ENCODE data around the gene FHDC1. TPM values are rescaled to one million over a fixed set of nuclear protein-coding genes. Genes with fewer than 3 reads are reported as not detected.

FHDC1 gene
- total RNA-seq, 1 experiment from 2014 or later: 0.46 TPM

- DNase-seq (ENCODE audit: low read depth): no peak
Observed at GRCh38 chr4:152929888-152930287, 6.2 kb upstream of the FHDC1 start.

DNA sequence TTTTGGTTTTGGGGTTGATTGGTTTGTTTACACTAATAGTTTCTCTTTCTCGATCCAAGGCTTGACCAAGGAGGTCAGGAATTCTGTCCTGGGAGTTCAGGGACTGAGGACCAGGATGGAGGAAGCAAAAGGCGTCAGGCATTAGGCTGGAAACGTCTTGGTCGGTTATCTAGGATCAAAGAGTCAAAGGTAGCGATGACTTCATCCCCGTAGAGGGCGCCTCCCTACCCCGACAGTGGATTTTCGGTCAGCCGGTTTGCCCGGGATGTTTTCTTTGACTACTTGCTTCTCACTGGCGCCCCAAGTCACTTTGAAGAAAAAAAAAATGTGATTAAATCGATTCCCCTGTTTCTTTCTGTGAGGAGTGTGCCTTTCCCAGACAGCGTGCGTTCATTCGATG lies 980 bp upstream of the FHDC1 start:
- no peak for DNase-seq (ENCODE audit: low read depth)

GRCh38 chr4:152936446-152937335 lies 568 bp downstream of the FHDC1 start:
- DNase-seq (ENCODE audit: low read depth): no peak

DNA sequence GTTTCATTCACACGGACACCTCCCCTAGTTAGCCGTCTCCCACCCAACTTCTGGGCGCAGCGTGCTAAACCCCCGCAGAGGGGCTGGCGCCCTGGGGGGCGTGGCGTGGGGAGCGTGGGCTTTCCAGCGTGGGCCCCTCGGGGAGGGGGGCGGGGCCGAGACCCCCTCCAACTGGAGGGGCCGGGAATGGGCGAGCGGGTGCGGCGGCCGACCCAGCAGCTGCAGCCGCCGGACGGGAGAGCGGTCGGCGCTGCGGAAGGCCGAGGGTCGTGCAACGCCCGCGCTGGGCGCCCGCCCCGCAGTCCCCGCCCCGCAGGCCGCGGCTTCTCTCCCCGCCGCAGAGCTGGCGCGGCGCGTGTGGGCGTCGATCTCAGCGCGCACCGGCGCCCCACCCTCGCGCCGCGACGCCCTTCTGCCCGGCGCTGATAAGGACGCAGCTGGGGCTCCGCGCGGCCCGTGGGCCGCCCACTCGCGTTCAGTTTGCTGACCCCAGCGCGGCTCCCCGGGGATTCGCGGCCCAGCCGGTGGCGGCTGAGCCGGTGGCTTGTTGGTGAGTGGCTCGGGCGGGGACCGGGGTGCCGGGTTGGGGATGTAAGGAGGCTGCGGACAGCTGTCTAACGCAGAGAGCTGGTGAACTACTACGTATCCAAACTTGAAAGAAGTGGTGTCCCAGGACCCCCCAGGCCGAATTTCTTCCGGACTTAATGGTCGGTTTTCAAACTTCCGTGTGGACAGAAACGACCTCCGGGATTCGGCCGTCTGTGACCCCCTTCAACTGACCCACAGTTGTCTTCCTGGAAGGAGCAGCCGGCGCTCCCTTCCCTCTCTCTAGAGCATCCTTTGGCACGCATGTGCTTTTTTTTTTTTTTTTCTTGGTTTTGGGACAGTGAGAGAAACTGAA lies 1.5 kb downstream of the FHDC1 start:
- peak; percentile 65 for DNase-seq (ENCODE audit: low read depth)

DNA sequence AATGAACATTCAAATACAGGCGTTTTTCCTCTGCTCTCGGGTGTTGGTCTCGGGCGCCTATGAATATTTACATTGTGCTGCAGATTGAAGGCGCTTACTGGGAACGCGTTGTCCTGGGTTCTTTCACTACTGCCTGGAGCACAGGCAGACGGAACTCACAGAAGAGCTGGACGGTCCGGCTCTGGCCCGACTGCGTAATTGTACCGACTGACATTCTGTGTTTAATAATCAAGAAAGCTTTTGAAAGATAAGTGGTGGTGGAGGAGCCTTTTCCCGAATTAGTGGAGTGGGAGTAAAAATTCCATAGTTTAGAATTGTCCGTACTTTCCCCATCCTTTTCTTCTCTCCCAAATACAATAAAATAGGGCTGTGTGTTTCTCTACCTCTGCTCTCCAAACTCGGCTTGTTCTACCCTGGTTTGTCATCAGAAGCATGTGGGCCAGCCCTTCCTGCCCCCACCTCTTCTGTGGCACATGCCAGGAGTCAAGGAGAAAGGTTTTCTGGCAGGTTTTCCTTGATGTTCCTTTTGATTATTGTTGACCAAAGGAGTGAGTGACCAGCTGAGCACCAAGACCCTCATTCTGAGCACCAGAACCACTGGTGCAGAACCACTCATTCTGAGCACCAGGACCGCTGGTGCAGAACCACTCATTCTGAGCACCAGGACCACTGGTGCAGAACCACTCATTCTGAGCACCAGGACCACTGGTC lies 2.3 kb downstream of the FHDC1 start:
- DNase-seq (ENCODE audit: low read depth): no peak

DNA sequence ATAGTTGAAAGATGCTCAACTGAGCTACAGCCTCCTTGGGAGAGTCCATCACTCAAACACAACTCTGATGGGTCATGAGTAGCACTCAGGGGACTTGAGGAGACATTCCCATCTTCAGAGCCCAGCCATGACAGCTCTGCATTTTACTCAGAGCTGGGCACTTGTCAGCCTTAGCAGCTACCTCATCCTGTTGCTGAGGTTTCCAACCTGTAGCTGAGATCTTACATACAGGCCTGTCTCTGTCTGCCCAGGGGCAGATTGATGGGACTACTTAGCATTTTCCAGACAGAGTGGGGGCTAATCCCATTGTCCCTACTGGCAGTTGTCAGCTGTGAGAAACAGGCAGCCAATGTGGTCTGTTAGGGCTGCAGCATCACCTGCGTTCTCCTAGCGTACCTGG lies 3.5 kb downstream of the FHDC1 start:
- no peak for DNase-seq (ENCODE audit: low read depth)

DNA sequence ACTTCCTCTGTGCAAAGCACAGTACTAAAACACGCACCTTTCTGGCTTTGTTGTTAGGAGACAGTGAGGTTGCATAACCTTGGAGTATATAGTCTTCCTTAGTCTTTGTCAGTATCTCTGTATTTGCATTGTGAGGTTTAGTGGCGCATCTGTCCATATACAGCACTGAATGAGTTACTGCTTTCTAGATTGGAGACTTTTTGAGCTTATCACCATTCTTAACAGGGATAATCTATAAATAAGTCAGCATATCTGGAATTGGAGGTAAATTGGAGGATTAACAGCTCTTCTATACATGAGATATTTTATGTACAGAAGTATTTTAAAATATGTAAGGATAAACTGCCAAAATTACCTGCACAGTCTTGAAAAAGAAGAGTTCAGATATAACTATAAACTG lies 4.3 kb downstream of the FHDC1 start:
- DNase-seq (ENCODE audit: low read depth): no peak

- no peak for DNase-seq (ENCODE audit: low read depth)
Observed at GRCh38 chr4:152941411-152941810, 5.3 kb downstream of the FHDC1 start.

- DNase-seq (ENCODE audit: low read depth): no peak
Observed at GRCh38 chr4:152942346-152942745, 6.2 kb downstream of the FHDC1 start.

GRCh38 chr4:152943672-152944071 lies 7.5 kb downstream of the FHDC1 start:
- peak; percentile 44 for DNase-seq (ENCODE audit: low read depth)

DNA sequence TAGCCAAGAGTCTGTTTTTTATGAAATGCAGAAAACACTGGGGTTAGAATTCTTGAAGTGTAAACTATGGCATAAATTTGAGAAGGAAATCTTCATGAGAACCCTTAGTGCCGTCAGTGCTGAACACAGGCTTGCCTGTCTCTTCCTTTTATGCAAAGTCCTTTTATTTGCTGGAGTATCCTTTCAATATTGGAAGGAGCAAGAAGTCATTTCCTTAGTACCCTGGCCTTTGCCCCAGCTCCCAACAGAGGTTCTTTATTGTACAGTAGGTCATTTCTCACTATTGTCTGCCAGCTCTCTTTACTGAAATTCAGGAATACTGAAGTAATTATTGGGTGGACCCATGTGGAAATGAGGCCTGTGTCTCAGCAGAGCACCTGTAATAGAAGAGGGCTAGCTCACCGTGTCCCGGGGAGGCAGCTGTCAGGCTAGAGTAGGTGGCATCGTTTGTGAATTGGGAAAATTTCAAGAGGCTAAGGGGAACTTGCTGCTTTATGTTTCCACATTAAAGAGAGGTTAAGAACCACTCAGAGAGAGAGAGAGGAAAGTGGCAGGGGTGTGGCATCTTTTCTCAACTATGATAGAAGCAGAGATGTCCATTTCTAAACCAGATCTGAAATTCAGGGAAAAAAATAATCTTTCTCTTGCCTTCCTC lies 8.7 kb downstream of the FHDC1 start:
- no peak for DNase-seq (ENCODE audit: low read depth)

DNA sequence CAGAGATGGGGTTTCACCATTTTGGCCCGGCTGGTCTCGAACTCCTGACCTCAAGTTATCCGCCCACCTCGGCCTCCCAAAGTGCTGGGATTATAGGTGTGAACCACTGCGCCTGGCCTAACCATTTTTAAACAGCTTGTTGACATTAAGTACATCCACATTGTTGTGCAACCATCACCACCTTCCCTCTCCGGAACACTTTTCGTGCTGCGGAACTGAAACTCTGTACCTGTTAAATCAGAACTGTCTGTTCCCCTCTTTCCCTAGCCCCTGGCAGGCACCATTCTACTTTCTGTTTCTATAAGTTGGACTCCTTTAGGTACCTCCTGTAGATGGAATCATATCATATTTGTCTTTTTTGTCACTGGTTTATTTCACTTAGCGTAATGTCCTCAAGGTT lies 9.5 kb downstream of the FHDC1 start:
- DNase-seq (ENCODE audit: low read depth): no peak

GRCh38 chr4:152946446-152946845 lies 10.3 kb downstream of the FHDC1 start:
- DNase-seq (ENCODE audit: low read depth): no peak

- DNase-seq (ENCODE audit: low read depth): no peak
Observed at GRCh38 chr4:152947311-152947710, 11.2 kb downstream of the FHDC1 start.

DNA sequence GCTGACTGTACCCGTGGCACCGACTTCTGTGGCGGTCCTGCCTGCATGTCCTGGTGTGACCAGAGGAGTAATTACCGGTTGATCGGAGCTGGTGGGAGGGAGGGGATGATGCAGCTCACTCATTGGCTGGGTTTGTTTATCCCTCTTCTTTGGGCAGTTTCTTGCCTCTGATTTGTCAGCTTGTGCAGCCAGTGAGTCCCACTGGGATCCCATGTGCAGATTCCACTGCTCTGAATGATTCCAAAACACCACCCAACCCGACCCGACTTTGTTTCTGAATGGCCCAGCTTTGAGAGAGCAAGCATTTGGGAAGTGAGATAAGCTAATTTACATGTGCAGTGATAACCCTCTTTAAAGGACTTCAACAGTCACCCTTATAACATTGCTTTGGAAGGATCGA lies 13.8 kb downstream of the FHDC1 start:
- no peak for DNase-seq (ENCODE audit: low read depth)

GRCh38 chr4:152950402-152951274 lies 14.5 kb downstream of the FHDC1 start:
- no peak for DNase-seq (ENCODE audit: low read depth)

DNA sequence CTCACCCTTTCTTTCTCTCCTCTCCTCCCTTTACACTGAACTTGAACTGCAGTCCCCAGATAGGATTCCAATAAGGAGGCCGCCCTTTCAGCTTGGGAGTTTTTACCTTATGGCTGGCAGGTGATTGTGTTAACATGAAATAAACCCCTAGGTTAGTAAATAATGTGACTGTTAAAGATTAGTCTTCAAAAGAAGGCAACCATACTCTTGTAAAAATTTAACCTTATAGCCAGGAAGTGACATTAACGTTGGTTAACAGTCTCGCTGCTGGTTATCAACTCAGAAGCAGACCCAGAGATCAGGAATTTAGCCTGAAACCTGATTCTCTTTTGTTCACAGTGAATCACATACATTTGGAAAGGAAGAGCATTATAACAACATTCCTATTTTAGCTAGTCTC lies 15.2 kb downstream of the FHDC1 start:
- no peak for DNase-seq (ENCODE audit: low read depth)

GRCh38 chr4:152953514-152953913 lies 17.4 kb downstream of the FHDC1 start:
- DNase-seq (ENCODE audit: low read depth): no peak

GRCh38 chr4:152954741-152955140 lies 18.6 kb downstream of the FHDC1 start:
- no peak for DNase-seq (ENCODE audit: low read depth)

- DNase-seq (ENCODE audit: low read depth): no peak
Observed at GRCh38 chr4:152956147-152956546, 20.0 kb downstream of the FHDC1 start.
